Cardiac muscle cell (in vitro differentiated cells and primary cell): ENCODE measurements around the gene ANKRD17. TPM values are rescaled to one million over a fixed set of nuclear protein-coding genes. Genes with fewer than 3 reads are reported as not detected.

Experiments
- DNase-seq, 2 donors: peaks; one replicate each; pipeline versions ENCODE4 v3.0.0 to v3.0.0-alpha.2; 2010 to 2017; ENCODE audit warnings: low read depth in 1 of 2, low spot score in 1 of 2
- H3K27ac ChIP-seq: fragments of 200-600 bp; sonication (generic); 2 replicates; pipeline ENCODE4 v1.5.1; 2016
- H3K27me3 ChIP-seq: fragments of 200-600 bp; sonication (generic); 2 replicates; pipeline ENCODE4 v1.6.0; 2016; ENCODE audit warnings: control low read depth
- H3K36me3 ChIP-seq: fragments of 200-600 bp; sonication (generic); 2 replicates; pipeline ENCODE4 v1.5.1; 2016; ENCODE audit warnings: control low read depth
- H3K4me1 ChIP-seq: fragments of 200-600 bp; sonication (generic); 2 replicates; pipeline ENCODE4 v1.8.1; 2017; ENCODE audit warnings: low read depth, mild to moderate bottlenecking, mixed run types
- H3K4me3 ChIP-seq: fragments of 200-600 bp; sonication (generic); 2 replicates; pipeline ENCODE4 v1.5.1; 2016; ENCODE audit warnings: mild to moderate bottlenecking
- H3K9me3 ChIP-seq: fragments of 200-600 bp; sonication (generic); 2 replicates; pipeline ENCODE4 v1.5.1; 2017; ENCODE audit warnings: low read depth, mild to moderate bottlenecking, control low read depth
- polyA plus RNA-seq: library from polyadenylated mRNA; unstranded; fragments of >200 nt; fragmentation: Nextera tagmentation; extraction: Ambion mirVana; gene quantifications from 2 replicates; pipeline ENCODE4 v1.2.1, GENCODE V29; 2016
- total RNA-seq: library from RNA; depleted of rRNA; stranded (reverse); fragments of >200 nt; gene quantifications from 2 replicates; pipeline ENCODE4 v1.2.3, GENCODE V29; 2016
- TF ChIP-seq, protein P1 (sequence below): IDR thresholded peaks from 2 replicates; pipeline ENCODE4 v1.5.1; 2012; ENCODE audit warnings: low read depth, mild to moderate bottlenecking, low read length

The ANKRD17 gene
- total and polyA plus RNA-seq, 2 experiments from 2014 or later, result 38.9 to 60.1 TPM

DNA sequence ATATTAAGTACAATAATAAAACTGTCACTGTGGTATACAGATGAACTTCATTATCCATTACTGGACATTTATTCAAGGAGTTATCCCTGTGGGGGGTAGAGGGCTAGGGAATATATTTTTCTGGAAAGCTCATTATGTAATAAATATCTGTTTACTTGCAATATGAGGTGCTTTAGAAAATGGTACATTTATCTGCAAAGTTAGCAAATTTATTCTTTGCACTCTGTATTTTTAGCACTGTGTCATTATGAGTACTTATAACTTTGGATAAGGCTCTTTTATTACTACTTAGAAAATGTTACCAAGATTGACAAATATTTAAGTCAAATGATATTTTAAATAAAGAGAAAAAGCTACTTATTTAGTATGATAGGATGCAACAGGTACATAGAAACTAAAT, 37.8 kb downstream of the ANKRD17 start:
- DNase-seq, result no peak
- Histone ChIP-seq H3K4me3 (no peak overlapping the region), H3K27me3 (no peaks in the 10 kb centered on the region)

DNA sequence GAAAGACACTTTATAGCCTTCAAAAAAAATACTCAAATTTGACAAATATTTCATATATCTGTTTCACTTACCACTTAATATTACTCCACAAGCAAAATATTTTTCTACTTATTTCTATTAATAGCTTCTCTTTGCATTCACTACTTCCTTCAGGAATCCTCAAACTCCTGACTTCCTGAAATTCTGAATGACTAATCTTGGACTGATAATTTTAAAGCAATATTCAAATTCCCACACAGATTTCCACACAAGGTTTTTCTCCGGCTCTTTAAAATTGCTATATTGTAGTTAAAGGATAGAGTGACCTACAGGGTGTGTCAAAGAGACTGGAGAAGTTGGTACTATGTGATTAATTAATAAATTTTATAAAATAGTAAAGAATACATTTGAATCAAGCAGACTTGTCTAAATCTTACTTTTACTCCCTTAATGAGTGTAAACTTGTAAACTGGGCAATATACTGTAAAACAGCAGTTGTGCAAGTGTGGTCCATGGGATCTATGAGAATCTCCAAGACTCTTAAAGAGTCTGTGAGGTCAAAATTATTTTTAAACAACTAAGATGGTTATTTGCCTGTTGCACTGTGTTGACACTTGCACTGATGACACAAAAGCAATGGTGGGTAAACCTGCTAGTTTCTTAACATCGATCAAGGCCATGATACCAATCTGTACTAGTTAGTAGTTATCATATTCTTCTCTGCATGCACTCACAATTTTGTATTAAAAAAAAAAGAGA, 44.5 kb downstream of the ANKRD17 start:
- Histone ChIP-seq H3K4me1 (no peaks in the 10 kb centered on the region), H3K27me3 (no peaks in the 10 kb centered on the region), H3K27ac (no peak overlapping the region), H3K9me3 (no peaks in the 10 kb centered on the region), H3K4me3 (no peak overlapping the region), H3K36me3 (no peaks in the 10 kb centered on the region)
- TF ChIP-seq, protein P1, sequence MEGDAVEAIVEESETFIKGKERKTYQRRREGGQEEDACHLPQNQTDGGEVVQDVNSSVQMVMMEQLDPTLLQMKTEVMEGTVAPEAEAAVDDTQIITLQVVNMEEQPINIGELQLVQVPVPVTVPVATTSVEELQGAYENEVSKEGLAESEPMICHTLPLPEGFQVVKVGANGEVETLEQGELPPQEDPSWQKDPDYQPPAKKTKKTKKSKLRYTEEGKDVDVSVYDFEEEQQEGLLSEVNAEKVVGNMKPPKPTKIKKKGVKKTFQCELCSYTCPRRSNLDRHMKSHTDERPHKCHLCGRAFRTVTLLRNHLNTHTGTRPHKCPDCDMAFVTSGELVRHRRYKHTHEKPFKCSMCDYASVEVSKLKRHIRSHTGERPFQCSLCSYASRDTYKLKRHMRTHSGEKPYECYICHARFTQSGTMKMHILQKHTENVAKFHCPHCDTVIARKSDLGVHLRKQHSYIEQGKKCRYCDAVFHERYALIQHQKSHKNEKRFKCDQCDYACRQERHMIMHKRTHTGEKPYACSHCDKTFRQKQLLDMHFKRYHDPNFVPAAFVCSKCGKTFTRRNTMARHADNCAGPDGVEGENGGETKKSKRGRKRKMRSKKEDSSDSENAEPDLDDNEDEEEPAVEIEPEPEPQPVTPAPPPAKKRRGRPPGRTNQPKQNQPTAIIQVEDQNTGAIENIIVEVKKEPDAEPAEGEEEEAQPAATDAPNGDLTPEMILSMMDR, result no peak
- peak in 1 of 2 donors; percentile 60 for DNase-seq

More for the DNA sequence above, 37.8 kb downstream of the ANKRD17 start:
- TF ChIP-seq, protein P1, result no peak
- Histone ChIP-seq H3K4me1 (peaks cover 24% of the 10 kb centered on the region), H3K9me3 (no peaks in the 10 kb centered on the region), H3K36me3 (no peaks in the 10 kb centered on the region), H3K27ac (no peak overlapping the region)

DNA sequence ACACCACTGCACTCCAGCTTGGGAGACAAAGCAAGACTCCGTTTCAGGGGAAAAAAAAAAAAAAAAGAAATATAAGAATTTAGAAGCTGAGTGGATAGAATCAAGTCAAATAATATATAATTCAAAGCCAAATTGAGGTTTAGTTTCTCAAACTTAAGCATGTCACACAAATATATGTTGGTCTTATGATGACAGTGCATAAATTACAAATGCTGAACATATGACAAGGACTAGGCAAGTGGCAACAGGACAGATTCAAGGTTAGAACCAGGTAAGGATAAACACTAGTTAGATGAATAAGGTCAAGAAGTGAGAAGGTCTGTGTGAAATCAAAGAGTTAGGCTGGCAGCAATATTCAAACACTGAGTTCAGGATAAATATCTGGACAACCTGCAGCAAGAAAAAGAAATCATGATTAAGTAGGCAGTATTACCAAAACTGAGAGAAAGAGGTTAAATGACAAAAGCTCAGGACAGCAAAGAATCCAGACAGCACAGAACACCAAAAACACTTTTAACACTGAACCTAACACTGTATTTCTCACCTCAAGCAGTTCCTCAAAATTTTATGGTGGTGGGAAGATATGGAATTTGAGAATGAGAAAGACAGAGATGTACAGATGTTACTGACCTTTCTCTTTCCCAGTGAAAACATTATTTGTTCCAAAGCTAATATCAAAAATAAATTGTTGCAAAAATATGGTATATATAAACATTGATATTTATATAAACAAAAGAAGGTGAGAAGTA, 45.4 kb downstream of the ANKRD17 start:
- no peaks in the 10 kb centered on the region for H3K36me3 ChIP-seq
- H3K4me3 ChIP-seq, result no peak overlapping the region
- DNase-seq, result no peak
- no peaks in the 10 kb centered on the region for H3K4me1 ChIP-seq
- H3K27me3 ChIP-seq, result no peaks in the 10 kb centered on the region
- H3K27ac ChIP-seq, result no peak overlapping the region
- TF ChIP-seq, protein P1, result no peak
- H3K9me3 ChIP-seq, result no peaks in the 10 kb centered on the region

DNA sequence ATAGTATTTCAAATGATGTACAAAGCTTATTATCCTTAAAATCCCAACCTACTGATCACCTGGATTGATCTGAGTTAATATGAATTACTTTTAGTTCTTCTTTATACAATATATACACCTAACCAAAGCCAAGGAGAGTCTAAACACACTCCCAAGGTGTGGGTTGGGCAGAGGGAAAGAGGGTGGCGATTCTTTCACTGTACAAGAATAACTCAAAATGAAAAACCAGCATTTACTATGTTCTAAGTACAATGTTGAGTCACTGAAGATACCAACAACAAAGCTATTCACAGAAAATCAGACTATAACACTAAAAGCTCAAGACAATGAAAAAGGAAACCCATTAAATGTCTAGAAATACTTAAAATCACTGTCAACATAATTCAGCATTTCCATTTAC, 46.6 kb downstream of the ANKRD17 start:
- H3K27me3 ChIP-seq, result no peaks in the 10 kb centered on the region
- no peaks in the 10 kb centered on the region for H3K36me3 ChIP-seq
- H3K27ac ChIP-seq, result no peak overlapping the region
- H3K9me3 ChIP-seq, result no peaks in the 10 kb centered on the region
- no peak for DNase-seq
- no peak overlapping the region for H3K4me3 ChIP-seq
- H3K4me1 ChIP-seq, result no peaks in the 10 kb centered on the region
- TF ChIP-seq, protein P1, result no peak

DNA sequence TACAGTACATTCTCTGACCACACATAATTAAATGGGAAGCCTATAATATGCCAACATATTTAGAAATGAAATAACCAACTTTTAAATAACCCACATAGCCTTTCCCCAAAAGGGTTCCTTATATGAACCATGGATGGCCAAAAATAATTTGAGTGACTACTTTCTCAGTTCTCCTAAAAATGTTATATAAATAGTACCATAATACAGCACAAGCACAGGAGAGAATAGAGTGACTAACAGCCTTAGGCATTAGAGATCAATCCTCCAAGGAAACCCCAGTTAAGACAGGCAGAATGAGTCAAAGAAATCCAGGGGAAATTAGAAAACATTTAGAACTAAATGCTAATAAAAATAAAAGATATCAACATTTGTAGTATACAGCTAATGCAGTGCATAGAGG, 50.2 kb downstream of the ANKRD17 start:
- Histone ChIP-seq H3K4me1 (no peaks in the 10 kb centered on the region), H3K27ac (no peak overlapping the region), H3K27me3 (no peaks in the 10 kb centered on the region), H3K36me3 (no peaks in the 10 kb centered on the region), H3K9me3 (no peaks in the 10 kb centered on the region), H3K4me3 (no peak overlapping the region)
- DNase-seq, result no peak
- TF ChIP-seq, protein P1, result no peak
